Stimulated activated CD8-positive, alpha-beta memory T cell treated with anti-CD3 and anti-CD28 coated beads, Interleukin-12 subunit alpha, Interleukin-12 subunit beta, amount 100 ng/mL, for 24 hours (primary cell): Measurements from ENCODE around the gene GPSM1.

Source experiments
- DNase-seq: peaks from one replicate; pipeline ENCODE4 v3.0.0-alpha.2; 2020; ENCODE audit errors: extremely low read depth

GPSM1 gene

DNA sequence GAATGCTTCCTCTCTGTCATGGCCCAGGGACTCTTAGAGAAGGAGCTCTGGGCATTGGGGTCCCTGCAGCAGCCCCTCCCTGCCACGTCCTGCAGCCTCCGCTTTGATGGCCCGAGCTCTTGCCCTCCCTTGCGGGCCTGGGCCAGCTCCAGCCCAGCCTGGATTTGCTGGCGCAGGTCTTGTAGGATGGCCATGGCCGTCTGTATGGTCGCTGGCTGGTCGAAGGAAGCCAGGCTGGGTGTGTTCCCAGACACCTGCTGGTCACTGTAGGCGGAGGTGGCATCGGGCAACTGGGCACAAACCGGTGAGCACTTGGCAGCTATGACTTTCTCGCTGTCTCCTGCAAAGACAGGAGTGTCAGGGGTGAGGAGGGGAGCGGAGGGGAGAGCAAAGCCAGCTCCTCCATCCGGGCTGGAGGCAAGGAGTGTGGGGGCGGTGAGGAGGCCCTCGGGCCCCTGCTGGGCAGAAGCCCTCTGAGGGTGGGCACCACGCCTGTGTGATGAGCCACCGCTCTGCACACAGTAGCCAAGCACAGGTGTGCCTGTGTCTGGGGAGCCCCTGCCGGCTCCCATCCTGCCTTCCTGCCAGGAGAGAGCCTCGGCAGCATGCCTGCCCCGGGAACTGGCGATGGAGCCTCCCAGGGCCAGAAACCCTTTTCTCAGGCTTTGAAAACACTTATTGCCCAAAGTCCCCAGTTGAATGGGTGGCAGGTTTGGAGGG lies 35.9 kb upstream of the GPSM1 start:
- DNase-seq = no peak

DNA sequence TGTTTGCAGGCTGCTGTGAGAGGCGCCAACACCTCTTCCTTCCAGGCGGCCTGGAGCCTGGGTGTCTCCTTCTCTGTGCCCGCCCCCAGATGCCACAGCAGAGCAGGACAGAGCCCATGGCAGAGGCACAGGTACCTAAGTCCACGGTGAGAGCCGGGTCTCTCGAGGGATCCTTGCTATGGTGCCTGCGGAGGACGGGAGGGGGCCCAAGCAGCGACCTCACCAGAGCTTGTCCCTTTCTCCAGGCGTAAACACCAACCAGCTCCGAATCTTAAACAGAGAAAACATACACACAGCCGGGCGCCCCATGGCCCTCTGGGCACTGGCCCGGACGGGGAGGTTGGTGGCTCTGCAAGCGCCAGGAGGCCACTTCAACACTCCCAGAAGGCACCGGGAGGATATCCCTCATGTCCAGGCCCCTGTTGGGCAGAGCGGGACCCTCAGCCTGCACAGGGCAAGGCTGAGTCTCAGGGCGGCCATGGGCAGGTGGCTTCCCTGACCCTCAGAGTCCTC lies 35.3 kb upstream of the GPSM1 start:
- DNase-seq = no peak

DNA sequence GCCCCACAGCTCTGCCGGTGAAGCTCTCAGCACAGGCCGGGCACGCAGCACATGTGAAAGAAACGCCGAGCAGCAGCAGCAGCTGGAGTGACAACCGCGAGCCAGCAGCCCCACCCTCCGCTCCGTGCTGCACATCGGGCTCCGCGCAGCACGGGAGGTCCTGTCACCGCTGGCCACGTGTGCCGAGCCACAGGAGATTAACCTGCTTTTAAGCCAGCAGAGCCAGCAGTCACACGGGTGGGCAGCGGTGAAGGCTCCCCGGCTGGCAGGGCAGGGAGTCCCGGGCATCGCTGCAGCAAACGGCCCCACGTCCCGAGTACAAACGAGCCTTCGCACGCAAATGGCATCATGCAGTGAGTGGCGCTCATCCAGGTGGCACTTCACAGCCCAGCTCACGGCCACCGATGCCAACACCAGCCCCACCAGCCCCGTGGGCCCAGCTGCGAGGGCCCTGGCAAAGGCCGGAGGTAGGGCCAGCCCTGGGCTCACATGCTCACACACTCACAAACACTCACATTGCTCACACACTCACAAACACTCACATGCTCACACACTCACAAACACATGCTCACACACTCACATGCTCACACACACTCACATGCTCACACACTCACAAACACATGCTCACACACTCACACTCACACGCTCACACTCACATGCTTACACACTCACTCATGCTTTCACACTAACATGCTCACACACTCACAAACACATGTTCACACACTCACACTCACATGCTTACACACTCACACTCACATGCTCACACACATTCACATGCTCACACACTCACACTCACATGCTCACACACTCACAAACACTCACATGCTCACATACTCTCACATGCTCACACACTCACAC lies 34.5 kb upstream of the GPSM1 start:
- no peak for DNase-seq

DNA sequence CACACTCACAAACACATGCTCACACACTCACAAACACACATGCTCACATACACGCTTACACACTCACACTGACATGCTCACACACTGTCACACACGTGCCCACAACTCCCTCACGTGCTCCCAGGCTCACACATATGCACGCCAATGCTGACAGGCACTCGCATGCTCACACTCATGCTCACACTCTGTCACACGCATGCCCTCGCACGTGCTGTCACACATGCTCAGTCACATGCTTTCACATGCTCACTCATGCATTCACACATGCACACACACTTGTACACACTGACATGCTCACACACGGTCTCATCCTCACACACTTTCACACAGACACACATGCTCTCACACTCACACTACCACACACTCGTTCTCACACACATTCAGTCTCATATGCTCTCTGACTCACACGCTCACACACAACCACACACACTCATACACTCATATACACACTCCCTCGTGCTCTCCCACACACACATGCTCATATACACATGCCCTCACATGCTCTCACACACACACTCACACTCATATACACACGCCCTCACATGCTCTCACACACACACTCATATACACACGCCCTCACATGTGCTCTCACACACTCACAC lies 33.8 kb upstream of the GPSM1 start:
- no peak for DNase-seq

DNA sequence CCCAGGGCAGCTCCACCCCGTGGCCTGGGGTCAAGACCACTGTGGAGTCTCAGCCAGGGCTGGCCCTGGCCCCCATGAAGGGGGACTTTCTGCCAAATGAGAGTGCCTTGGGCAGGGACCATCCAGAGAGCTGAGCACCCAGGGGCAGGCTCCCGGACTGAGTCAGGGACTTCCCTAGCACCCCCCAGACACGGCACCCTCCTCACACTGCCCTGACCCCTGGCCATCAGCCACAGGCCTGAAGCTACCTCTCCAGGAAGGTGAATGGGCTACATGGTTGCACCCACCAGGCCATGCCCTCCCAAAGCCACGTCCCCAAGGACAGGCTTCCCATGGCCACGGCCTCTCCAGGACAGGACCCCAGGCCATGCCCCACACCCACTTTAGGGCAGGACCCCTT lies 32.9 kb upstream of the GPSM1 start:
- no peak for DNase-seq

DNA sequence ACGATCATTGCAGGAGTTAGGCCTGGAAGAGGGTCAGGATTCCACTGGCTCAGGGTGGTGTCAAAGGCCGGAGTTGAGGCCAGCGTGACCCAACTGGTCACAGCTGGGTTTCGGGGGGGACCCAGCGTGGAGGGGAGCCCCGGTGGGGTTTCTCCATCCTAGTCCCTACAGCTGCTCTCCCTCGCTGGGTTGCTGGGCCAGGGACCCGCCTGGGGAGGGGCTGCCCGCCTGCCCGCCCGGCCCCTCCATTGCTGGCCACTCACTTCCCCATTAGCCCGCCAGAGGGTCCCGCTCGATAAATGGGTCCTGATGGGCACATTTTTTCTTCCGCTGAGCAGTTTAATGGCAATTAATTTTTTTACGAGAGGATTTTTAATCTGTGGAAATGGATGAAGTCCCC lies 32.3 kb upstream of the GPSM1 start:
- DNase-seq = no peak

DNA sequence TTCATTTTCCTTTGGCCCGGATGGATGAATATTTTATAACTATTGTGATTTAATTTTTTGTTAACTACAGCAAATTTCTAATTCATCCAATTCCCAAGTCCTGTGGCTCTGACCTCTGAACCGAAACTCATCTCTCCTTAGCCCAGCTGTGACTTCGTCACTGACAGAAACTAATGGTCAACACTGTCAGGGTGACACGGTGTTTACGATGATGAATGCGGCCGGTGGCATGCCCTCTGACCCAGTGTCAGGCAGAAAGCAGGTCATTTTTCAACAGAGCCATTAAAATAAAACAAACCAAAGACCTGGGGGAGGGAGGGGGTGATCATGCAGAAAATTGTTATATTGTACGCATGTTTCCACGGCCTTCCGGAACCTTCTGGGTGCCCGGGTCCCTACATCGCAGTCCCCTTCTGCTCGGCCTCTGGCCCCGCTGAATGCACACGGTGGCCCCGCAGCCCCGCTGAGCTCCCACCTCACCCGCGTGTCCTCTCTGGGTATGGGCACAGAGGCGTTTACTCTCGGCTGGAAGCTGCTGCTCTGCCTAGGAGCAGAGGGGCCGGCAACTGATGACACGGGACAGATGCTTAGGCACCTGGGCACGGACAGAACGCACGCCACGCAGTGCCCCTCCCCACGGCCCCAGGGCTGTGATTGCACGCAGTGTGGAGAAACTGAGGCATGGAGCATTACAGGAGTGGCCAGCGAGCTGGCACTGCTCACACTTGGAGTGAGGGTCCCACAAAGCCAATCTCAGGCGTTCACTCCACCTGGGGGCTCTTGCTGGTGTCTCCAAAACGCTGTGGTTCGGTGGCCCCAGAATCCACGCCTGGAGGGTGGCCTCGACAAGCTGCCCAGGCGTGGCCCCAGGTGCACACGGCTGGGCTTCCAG lies 31.6 kb upstream of the GPSM1 start:
- DNase-seq = no peak

DNA sequence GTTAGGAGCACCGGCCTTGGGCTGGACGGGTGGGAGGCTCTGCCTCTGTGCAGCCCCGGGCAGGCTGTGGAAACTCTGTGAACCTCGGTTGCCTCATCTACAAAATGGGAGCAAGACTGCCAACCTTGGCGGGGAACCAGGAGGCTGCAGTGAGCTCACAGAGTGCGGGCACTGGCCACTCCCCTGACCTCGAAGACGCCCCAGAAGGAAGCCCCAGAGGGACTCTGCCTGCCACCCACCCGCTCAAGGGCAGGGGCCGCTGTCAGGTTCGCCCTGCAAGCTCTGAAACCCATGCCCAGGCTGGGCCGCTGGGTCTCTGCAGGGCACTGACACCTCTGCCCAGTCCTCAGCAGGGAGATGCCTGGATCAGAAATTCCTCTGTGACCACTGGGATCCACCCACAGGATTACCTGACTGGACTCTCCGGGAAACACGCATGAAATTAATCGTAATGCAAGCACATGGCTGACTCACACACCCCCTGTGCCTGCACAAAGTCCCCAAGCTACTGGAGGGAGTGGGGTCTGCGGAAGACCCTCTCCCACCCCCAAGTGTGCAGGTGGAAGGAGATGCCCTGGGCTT lies 30.8 kb upstream of the GPSM1 start:
- DNase-seq = no peak

DNA sequence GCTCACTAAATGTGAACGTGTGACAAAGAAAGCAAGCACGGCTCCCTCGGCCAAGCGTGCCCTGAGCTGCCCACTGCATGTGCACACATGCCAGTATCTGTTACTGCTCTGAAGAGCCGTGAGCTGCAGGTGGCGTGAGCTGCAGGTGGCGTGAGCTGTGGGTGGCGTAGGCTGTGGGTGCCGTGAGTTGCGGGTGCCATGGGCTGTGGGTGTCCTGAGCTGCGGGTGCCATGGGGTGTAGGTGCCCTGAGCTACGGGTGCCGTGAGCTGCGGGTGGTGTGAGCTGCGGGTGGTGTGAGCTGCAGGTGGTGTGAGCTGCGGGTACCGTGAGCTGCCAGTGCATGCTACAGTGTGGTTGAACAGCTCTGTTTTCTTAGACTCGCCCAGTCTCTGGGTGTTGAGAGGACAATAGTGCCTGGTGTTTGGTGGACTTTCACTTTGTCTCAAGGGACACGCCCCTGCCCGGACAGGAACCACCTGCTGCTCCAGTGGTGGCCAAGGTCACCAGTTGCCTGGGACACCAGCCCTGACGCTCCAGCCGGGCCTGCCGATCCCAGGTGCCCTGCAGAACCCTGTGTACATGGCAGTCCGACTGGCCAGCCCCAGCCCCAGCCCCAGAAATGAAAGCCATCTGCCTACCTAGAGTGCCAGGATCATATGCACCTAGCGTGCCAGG lies 30.2 kb upstream of the GPSM1 start:
- DNase-seq = no peak

DNA sequence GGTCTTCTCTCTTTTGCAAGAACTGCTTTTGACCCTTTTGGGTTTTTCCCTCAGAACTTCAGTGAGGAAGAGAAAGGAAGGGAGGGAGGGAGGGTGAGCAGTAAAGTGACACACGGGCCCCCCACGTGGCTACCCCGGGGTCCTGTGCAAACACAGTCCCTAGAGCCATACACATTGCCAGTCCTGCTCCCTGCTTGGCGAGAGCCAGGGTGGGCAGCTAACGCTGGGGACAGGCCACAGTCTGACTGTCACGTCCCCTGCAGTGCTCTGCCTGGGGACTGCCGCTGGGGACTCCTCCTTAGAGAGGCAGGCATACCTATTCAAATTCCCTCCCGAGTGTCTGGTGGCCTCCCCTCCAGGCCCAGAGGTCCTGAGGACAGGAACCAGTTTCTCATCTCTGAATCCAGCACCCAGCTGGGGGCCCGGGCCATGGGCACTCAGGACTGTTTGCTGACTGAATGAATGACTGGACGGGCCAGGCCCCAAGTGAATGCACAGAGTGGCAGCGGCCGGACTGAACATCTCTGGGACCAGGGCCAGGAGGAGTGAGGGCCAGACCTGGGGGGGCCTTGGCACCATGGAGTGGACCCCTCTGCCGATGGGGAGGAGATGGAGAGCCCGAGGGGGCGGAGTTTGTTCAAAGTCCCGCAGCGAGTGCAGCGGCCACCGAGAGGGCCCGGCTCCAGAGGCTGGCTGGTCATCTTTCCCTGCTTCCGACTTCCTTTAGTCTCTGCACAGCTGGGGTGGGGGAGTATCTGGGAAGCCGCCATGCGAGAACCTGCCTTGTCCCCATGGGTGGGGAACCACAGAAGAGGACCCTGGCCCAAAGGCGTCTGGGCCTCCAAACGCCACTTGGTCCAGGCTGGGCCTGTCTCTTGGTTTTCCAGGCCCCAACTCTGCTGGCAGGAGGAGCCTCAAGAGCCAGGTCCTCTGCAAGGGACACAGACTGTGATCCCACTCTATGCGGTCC lies 29.3 kb upstream of the GPSM1 start:
- no peak for DNase-seq

DNA sequence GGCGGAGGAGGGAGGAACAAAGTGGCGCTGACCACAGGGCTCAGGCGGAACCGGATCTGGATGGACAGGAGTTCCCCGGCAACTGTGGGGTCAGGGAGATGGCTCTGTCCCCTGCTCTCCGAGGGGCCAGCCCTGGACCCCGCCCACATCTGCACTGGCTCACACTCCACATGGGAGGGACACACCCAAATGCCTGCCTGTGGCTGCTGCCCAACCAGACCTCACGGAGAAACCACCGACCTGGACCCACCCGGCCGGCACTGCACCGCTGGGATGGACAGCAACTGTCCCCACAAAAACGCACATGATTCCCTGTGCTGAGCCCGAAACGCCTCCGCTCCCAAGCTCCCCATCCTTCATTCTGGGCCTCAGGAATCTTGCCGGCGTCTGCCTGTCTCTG lies 28.2 kb upstream of the GPSM1 start:
- no peak for DNase-seq

DNA sequence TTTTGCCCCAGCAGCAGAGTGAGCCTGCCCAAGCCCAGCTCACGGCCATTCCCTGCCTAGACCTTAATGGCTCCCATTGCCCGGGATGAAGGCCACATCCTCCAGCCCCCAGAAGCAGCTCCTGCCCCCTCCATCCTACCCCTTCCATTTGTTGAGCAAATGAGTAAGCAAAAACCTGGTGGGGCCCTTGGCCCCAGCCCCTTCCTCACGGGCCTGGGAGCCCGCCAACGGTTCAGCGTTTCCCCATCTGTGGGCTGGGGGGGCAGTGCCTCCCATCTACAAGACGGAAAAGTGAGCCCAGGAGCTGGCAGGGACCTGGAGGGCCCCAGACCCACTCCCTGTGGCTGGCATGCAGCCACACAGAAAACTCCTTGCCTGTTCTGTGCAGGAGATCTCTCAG lies 27.8 kb upstream of the GPSM1 start:
- DNase-seq = no peak

DNA sequence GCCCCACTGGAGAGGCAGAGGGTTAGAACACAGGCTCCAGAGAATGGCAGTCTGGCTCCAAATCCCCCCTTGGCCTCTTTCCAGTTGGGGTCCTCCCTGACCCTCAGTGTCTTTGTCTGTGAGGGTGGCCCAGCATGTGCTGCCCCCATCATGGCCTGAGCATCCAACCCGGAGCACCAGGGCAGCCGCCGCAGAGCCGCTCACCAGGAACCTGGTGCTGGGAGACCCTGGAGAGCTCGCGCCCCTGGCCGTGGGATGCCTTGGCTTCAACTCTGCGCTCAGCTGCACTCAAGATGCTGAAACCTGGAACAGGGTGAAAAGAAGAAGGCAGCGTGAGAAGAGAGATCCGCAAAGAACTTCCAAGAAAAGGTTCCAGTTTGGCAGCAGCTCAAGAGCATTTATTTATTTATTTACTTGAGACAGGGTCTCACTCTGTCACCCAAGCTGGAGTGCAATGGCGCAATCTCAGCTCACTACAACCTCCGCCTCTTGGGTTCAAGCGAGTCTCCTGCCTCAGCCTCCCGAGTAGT lies 27.3 kb upstream of the GPSM1 start:
- no peak for DNase-seq

DNA sequence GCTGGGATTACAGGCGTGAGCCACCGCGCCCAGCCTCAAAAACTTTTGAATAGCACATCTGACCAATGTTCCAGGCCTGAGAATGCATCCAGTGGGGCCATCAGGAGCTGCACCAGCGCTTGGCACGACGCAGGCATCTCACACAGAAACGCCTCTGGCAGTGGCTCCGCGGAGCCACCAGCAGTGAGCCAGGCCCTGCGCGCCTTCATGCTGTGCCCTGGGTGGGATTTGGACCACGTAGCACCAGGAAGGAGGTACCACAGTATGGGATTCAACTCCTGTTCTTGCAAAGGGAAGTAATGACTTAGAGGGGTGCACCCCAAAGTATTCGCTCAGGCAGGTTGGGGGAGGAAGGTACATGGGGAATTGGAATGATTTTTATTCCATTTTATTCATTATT lies 26.5 kb upstream of the GPSM1 start:
- no peak for DNase-seq

DNA sequence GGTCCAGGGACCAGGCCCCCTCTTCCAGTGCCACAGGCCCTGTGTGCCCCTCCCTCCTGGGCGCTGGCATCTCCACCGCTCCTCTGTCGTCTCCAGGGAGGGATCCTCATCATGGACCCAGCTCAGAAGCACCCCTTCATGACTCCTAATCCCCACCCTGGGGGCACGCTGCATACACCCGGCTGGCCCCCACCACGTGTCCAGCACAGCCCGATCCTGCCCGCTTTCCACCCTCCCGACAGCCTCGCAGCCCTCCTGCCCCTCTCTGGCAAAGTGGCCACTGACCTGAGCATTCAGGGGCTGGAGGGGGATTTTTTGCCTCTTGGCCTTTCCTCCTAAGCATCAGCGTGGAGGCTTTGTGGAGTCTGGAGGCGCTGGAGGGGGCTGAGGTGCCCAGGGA lies 24.8 kb upstream of the GPSM1 start:
- DNase-seq = no peak

DNA sequence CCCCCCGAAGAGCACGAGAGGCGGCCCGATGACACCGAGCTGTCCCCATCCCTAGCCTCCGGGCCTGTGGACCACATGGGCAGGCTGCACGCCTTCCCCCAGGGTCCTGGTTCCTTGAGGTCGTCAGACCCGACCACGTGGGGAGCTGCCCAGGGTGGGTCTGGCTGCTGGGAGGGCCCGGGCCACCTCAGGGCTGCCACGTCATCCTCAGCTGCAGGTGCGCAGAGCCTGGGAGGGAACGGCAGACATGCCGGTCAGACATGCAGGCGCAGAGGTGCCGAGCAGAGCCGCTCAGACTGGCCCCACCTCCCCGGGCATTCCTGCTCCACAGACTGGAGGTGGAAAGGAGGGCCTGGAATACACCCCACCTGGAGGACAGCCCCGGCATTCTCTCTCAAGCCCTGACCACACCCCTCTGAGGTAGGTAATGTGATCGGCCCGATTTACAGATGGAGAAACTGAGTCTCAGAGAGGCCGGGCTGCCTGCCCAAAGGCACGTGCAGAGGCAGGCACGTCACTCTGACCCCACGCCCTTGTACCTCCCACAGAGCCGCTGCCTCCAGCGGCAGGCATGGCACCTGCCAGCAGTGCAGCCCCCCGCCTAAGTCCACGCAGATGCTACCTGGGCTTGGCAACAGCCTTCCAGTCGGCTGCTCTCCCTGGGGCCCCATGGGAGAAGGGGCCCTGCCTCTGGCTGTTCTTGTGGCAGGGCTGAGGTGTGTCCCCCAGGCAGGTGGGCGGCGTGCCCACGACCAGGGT lies 24.1 kb upstream of the GPSM1 start:
- DNase-seq = no peak

DNA sequence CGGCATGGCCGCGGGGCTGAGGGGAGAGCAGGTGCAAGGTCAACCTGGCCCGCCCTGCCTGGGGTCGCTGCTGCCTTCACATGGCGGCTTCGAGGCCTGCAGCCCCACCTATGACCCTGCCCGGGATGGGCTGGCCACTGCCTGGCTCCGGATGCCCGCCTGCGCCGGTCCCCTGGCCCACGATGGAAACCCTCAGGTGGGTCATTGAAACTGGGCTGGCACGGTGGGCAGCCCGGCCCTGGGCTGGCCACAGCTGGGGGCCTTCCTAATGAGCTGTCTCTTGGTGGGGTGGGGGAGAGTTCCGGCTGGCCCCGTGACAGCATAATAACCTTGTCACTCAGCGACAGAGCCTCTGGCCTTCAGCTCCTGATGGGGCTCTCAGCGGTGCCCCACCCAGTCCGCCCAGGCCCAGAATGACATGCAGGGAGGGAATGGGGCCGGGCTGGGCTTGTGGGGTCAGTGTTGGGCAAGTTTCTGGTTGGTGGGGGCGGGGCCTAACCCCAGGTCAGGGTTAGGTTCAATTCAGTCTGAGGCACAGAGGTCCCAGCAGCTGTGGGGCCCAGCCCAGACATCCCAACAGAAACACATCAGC lies 23.4 kb upstream of the GPSM1 start, which contains the start of gene CCDC187:
CCDC187 (minus strand) TSS at position 270 of the 592 bp plus-strand sequence; CDS start at position 6, 264 bp downstream.
- no peak for DNase-seq

DNA sequence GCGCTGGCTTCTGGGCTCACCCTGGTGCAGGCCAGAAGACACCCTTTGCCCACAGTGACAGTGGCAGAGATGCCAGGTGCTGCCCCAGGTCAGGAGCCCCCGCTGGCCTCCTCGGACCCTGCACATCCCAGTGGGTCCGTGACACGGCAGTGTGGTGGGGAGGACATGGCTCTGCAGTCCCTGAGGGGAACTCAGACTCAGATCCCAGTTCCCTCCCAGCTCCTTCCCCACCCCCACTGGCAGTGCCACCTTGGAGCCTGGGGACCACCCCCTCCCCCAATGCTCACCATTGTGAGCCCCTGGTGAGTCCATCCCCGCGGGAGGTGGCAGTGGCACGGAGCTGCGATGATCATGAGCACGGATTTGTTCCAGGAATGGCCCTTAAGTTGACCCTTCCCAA lies 22.9 kb upstream of the GPSM1 start:
- DNase-seq = no peak
